ENCODE measurements around the gene PSMA6. TPM values are rescaled to one million over a fixed set of nuclear protein-coding genes. Genes with fewer than 3 reads are reported as not detected.
"Not testable (repeated sequence)": the region's sequence is repeated elsewhere in the genome, so short reads cannot be mapped to it uniquely, and the experiment has no call there.

Gene PSMA6
- total RNA-seq, 1 donor from 2014 or later = 196 TPM

GRCh38 chr14:35332517-35333263 is 40.5 kb downstream of the PSMA6 start:
- H3K4me3 ChIP-seq (ENCODE audit: low read depth, low read length) = no peak overlapping the region
- TF ChIP-seq CTCF (conservative IDR thresholded peaks at IDR 0.05; ENCODE audit: low read depth, low read length) = no peak

GRCh38 chr14:35333264-35333730 is 41.1 kb downstream of the PSMA6 start:
- DNase-seq (ENCODE audit: low read depth) = no peak
- no peak for TF ChIP-seq CTCF (conservative IDR thresholded peaks at IDR 0.05; ENCODE audit: low read depth, low read length)
- no peak overlapping the region for H3K4me3 ChIP-seq (ENCODE audit: low read depth, low read length)

More at GRCh38 chr14:35332517-35333263, 40.5 kb downstream of the PSMA6 start:
- no peak for DNase-seq (ENCODE audit: low read depth)

- no peak for DNase-seq (ENCODE audit: low read depth)
- no peak overlapping the region for H3K4me3 ChIP-seq (ENCODE audit: low read depth, low read length)
- no peak for TF ChIP-seq CTCF (conservative IDR thresholded peaks at IDR 0.05; ENCODE audit: low read depth, low read length)
These were observed 41.9 kb downstream of the PSMA6 start for GRCh38 chr14:35333797-35334743.

- no peak for TF ChIP-seq CTCF (conservative IDR thresholded peaks at IDR 0.05; ENCODE audit: low read depth, low read length)
- DNase-seq (ENCODE audit: low read depth) = no peak
- H3K4me3 ChIP-seq (ENCODE audit: low read depth, low read length) = no peak overlapping the region
These were observed 43.4 kb downstream of the PSMA6 start for GRCh38 chr14:35335388-35336092.

- not testable (repeated sequence) for DNase-seq (ENCODE audit: low read depth); H3K4me3 ChIP-seq (ENCODE audit: low read depth, low read length)
These were observed 44.0 kb downstream of the PSMA6 start for GRCh38 chr14:35336171-35336493.

GRCh38 chr14:35336494-35337268 is 44.5 kb downstream of the PSMA6 start:
- DNase-seq (ENCODE audit: low read depth) = peak; percentile 67
- no peak for TF ChIP-seq CTCF (conservative IDR thresholded peaks at IDR 0.05; ENCODE audit: low read depth, low read length)
- H3K4me3 ChIP-seq (ENCODE audit: low read depth, low read length) = peak overlapping the region; percentile 11
